ENCODE measurements around the gene NAA10.
"Not testable (repeated sequence)": the region's sequence is repeated elsewhere in the genome, so short reads cannot be mapped to it uniquely, and the experiment has no call there.

NAA10 gene

GRCh38 chrX:153934762-153935325, at the start of gene NAA10:
Gene NAA10 (minus strand): TSS chrX:153935037. CDS start chrX:153934904, 133 bp downstream.
- peak in 1 of 2 donors; percentile 3 for DNase-seq

GRCh38 chrX:153983321-153983801, 48.5 kb upstream of the NAA10 start:
- DNase-seq, result no peak

DNA sequence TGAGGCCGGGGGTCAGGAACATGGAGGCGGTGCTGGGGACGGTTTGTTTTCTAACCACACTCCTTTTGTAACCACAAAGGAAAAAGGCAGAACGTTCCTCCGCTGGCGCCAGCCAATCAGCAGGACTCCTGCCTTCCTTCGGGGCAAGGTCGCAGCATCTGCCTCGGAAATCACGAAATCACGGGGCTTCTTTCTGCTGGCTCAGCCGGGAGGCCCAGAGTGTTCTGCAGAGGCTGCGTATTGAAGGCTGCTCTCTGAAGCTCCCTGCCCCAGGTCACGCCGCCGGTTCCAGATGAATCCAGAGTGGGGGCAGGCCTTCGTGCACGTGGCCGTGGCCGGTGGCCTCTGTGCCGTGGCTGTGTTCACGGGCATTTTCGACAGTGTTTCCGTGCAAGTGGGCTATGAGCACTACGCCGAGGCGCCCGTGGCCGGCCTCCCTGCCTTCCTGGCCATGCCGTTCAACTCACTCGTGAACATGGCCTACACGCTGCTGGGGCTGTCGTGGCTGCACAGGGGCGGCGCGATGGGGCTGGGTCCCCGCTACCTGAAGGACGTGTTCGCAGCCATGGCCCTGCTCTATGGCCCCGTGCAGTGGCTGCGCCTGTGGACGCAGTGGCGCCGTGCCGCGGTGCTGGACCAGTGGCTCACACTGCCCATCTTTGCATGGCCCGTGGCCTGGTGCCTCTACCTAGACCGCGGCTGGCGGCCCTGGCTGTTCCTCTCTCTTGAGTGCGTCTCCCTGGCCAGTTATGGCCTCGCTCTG, 47.1 kb upstream of the NAA10 start:
- peak in 1 of 2 donors; percentile 60 for DNase-seq

GRCh38 chrX:153981231-153981630, 46.4 kb upstream of the NAA10 start:
- DNase-seq, result no peak

DNA sequence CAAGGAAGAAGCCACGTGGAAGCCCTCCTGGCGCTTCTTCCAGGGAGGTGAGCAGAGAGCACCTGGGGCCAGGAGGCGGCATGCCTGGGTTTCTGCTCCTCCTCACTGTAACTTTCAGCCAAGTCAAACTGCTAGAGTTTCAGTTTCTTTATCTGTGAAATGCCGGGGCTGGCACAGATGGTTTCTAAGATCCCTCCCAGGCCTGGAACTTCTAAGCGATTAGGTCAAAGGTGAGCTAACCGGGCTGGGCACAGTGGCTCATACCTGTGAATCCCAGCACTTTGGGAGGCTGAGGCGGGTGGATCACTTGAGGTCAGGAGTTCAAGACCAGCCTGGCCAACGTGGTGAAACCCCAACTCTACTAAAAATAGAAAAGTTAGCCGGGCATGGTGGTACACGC, 45.6 kb upstream of the NAA10 start:
- not testable (repeated sequence) for DNase-seq

DNA sequence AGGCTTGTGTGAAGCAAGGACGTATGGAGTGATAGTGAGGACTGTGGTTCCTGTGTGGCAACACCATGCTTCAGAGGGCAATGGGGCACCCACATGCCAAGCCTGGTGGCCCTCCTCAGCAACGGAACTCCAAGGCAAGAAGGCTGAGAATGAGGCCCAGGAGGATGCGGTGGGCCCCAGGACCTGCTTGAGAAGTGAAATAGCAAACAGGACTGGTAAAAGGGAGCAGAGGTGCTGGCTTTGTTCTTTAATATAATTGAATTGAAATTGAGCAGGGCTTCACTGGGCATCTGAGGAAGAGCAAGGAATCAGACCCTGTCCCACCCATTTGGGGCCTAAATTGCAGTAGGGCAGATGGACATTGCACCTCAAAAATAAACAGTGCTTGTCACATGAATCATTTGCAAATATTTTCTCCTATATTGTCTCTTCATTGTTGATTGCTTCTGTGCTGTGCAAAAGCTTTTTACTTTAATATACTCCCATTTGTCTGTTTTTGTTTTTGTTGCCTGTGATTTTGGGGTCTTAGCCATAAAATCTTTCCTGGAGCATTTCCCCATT, 40.0 kb upstream of the NAA10 start:
- DNase-seq, result no peak

GRCh38 chrX:153974003-153974725, 39.3 kb upstream of the NAA10 start:
- DNase-seq, result no peak

DNA sequence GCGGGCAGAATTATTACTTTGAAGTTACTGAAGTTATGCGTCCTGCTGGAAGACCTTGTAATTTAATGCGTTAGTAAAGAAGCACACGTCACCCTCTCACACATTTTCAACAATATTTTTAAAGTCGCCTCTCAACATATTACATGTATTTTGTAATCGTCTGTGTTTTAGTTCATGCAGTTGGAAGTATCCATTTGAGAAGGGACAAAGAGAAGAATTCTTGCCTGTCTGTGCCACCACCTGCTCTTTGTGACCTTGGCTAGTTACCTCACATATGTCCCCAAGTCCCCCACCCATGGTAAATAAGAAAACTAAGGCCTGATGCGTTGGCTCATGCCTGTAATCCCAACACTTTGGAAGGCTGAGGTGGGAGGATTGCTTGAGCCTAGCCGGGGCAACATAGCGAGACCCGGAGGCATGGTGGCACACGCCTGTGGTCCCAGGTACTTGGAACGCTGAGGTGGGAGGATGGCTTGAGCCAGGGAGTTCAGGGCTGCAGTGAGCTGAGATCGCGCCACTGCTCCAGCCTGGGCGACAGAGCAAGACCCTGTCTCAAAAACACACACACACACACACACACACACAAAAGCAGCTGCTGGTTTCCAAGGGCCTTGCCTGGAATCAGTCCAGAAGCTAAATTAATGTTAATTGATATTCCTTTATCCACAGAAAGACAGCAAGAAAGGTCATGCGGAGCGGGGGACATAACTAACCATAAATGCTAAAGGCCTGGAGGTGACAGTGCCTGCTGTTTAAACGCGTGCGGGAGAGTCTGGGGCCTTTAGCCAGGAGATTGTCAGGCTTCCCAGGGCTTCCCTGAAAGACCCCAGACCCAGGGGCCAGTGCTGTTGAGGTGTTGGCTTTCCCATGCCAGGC, 38.5 kb upstream of the NAA10 start:
- DNase-seq, result no peak

DNA sequence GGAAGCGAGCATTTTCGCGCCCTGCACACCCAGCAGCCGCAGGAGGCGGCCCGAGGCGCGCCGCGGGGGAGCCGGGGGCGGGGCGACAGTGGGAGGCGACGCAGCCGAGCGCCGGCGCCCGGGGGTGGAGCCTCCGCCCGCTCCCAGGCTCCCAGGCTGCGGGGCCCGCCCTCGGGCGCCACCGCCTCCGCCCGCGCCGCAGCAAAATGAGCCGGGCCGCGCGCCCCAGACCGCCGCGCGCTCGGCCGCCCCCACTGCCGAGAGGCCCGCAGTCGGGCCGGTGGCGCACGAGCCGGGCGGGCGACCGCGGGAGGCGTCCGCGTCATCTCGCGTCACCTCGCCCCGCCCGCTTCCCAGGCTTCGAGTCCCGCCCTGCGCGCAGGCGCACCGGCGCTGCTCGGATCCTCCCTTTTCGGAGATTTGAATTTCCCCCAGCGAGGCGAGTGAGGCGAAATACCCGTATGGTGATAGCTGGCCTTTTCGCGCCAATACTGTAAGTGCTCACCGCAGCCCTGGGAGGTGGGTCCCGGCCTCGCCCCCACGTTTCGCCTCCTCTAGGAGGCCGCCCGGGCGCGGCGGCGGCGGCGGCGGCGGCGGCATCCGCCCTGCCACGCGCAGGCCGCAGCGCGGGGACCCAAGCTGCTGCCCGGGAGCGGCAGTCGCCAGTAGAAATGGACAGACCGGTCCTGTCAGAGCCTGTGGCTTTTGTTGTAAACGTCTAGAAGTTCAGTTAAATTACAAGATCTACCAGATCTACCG, 37.7 kb upstream of the NAA10 start, which contains the start of gene TMEM187:
Gene TMEM187 (plus strand): TSS at position 387 of the 759 bp plus-strand sequence. CDS start 9,309 bp downstream, outside the sequence.
- peak; percentile 42 to 52 for DNase-seq

GRCh38 chrX:153971450-153972367, 36.9 kb upstream of the NAA10 start, which contains the start of gene HCFC1:
Gene HCFC1 (minus strand): TSS chrX:153971818. CDS start chrX:153970840, 978 bp downstream.
- DNase-seq, result peak; percentile 71 to 92

- DNase-seq, result peak; percentile 40 to 68
Observed at GRCh38 chrX:153971124-153971449, 36.2 kb upstream of the NAA10 start.

DNA sequence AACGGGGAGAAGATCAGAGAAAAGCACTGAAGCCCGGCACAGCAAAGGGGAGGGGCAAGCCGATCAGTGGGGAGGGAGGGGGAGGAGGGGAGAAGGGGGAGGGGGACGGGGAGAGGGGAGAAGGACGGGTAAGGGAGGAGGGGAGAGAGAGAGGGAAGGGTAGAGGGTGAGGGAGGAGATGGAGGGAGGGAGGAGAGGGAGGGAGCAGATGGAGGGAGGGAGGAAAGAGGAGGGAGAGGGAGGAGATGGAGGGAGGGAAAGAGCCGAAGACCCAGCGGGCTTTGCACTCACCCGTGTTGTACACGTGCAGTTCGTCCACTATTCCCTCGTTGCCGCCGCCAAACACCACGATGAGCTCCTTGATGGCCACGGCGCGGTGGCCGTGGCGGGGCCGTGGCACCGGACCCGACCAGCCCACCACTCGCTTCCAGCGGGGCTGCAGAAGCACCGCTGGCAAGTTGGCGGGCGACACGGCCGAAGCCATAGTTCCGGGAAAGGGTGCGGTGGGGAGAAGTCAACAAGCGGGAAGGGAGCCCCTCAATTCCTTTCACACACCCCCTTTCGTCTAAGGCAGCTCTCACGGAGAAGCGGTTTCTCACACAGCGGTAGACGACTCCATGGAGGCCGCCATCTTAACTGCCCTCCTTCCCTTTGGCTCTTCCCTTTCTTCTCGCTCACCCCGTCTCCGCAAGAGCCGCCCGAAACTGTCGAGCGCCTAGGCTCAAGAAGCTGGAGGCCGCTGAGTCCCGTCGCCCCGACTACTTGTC, 35.7 kb upstream of the NAA10 start:
- peak in 1 of 2 donors; percentile 18 for DNase-seq

- DNase-seq, result peak in 1 of 2 donors; percentile 2
Observed at GRCh38 chrX:153969904-153970356, 35.1 kb upstream of the NAA10 start.

- DNase-seq, result no peak
Observed at GRCh38 chrX:153969125-153969903, 34.5 kb upstream of the NAA10 start.

GRCh38 chrX:153968754-153969124, 33.9 kb upstream of the NAA10 start:
- no peak for DNase-seq

GRCh38 chrX:153968255-153968654, 33.4 kb upstream of the NAA10 start:
- DNase-seq, result no peak

GRCh38 chrX:153967536-153968224, 32.8 kb upstream of the NAA10 start:
- no peak for DNase-seq
